ENCODE results near the gene TRPM4.
A peak's percentile ranks its signal among the peaks of the same experiment; 100 is the strongest.
"Not testable (repeated sequence)": the region's sequence is repeated elsewhere in the genome, so short reads cannot be mapped to it uniquely, and the experiment has no call there.

The TRPM4 gene

GRCh38 chr19:49216071-49216470 is 58.5 kb downstream of the TRPM4 start:
- in situ Hi-C loops (cut with HindIII; ENCODE audit: low sequenced_read_pairs), result no loop called here
- DNase-seq (ENCODE audit: low read depth), result no peak
- no peak for TF ChIP-seq CTCF (IDR thresholded peaks at IDR 0.05; ENCODE audit: low read depth, low read length, missing control alignments)

GRCh38 chr19:49217382-49217781 is 59.8 kb downstream of the TRPM4 start:
- no peak overlapping the region for H3K4me3 ChIP-seq (ENCODE audit: low read depth, low read length)
- TF ChIP-seq CTCF (IDR thresholded peaks at IDR 0.05; ENCODE audit: low read depth, low read length, missing control alignments), result no peak
- in situ Hi-C loops (cut with HindIII; ENCODE audit: low sequenced_read_pairs), result no loop called here
- no peak for DNase-seq (ENCODE audit: low read depth)

More at GRCh38 chr19:49216071-49216470, 58.5 kb downstream of the TRPM4 start:
- no peak overlapping the region for H3K4me3 ChIP-seq (ENCODE audit: low read depth, low read length)

DNA sequence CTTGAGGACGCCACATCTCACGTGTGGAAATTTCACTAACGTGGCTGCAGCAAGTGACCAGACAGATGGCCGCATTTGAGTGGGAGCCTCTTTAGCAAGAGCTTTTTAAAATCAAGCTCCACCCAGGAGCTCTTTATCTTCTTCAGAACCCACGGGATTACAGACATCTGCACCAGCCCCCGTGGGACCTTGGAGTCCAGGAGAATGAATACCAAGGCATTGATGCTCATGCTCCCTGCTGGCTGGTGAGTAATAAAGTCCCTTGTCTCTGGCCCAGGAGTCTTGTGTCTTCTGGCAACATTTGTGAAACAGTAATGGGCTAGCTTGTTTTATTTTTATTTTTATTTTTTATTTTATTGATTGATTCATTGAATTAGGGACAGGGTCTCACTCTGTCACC is 64.4 kb downstream of the TRPM4 start:
- in situ Hi-C loops (cut with HindIII; ENCODE audit: low sequenced_read_pairs), result no loop called here
- DNase-seq (ENCODE audit: low read depth), result no peak
- no peak overlapping the region for H3K4me3 ChIP-seq (ENCODE audit: low read depth, low read length)
- no peak for TF ChIP-seq CTCF (IDR thresholded peaks at IDR 0.05; ENCODE audit: low read depth, low read length, missing control alignments)

GRCh38 chr19:49222528-49222927 is 64.9 kb downstream of the TRPM4 start:
- H3K4me3 ChIP-seq (ENCODE audit: low read depth, low read length), result no peak overlapping the region
- DNase-seq (ENCODE audit: low read depth), result no peak
- no peak for TF ChIP-seq CTCF (IDR thresholded peaks at IDR 0.05; ENCODE audit: low read depth, low read length, missing control alignments)
- in situ Hi-C loops (cut with HindIII; ENCODE audit: low sequenced_read_pairs), result no loop called here

DNA sequence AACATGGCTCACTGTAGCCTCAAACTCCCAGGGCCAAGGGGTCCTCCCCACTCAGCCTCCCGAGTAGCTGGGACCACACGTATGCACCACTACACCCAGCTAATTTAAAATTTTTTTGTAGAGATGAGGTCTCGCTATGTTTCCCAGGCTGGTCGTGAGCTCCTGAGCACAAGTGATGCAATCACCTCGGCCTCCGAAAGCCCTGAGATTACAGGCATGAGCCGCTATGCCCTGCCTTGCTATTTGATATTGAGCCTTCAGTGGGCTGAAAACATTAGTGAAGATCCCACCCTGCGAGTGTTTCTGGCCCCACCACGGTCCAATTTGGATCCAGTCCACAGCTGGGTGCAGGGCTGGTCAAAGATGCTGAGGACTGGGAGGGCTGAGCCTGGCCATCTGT is 65.9 kb downstream of the TRPM4 start:
- DNase-seq (ENCODE audit: low read depth), result no peak
- no peak for TF ChIP-seq CTCF (IDR thresholded peaks at IDR 0.05; ENCODE audit: low read depth, low read length, missing control alignments)
- no peak overlapping the region for H3K4me3 ChIP-seq (ENCODE audit: low read depth, low read length)
- in situ Hi-C loops (cut with HindIII; ENCODE audit: low sequenced_read_pairs), result no loop called here

DNA sequence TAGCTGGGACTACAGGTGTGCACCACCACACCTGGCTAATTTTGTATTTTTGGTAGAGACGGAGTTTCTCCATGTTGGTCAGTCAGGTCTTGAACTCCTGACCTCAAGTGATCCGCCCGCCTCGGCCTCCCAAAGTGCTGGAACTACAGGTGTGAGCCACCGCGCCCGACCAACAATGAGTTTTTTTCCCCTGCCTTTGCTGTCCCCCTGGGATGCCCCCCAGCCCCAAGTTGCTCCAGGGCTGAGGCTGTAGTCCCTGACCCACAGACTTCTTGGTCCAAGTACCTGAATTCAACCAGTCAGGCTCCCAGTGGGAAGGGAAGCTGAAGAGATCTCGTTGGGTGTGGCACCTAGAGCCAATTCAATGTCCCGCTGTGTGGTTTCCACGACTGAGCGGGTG is 66.8 kb downstream of the TRPM4 start:
- in situ Hi-C loops (cut with HindIII; ENCODE audit: low sequenced_read_pairs); DNase-seq (ENCODE audit: low read depth); H3K4me3 ChIP-seq (ENCODE audit: low read depth, low read length): not testable (repeated sequence)

DNA sequence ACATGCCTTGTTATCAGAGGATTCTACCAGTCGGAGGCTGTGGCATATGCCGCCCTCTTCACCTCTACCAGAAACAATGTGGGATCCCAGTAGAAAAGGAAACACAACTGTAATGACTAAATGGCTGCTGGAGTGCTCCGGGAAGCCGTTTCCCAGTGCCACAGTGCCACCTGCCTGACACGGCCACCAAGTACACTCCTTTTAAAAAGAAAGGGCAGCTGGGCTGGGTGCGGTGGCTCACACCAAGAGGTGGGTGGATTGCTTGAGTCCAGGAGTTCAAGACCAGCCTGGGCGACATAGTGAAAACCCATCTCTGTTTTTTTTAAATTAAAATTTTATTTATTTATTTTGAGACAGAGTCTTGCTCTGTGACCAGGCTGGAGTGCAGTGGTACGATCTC is 67.3 kb downstream of the TRPM4 start:
- no peak overlapping the region for H3K4me3 ChIP-seq (ENCODE audit: low read depth, low read length)
- peak; percentile 29 for TF ChIP-seq CTCF (IDR thresholded peaks at IDR 0.05; ENCODE audit: low read depth, low read length, missing control alignments)
- no peak for DNase-seq (ENCODE audit: low read depth)
- in situ Hi-C loops (cut with HindIII; ENCODE audit: low sequenced_read_pairs), result no loop called here
